Neural progenitor cell (in vitro differentiated cells): Measurements from ENCODE around the gene REC114.

ENCODE experiments used
- CTCF ChIP-seq: fragments of 200-600 bp; sonication (generic); IDR thresholded peaks from 2 replicates; pipeline ENCODE4 v1.5.1; 2017; ENCODE audit warnings: antibody characterized with exemption, mild to moderate bottlenecking
- EZH2phosphoT487 ChIP-seq: fragments of 200-600 bp; sonication (generic); IDR thresholded peaks from 2 replicates; pipeline ENCODE4 v1.6.1; 2017; ENCODE audit warnings: antibody characterized with exemption

- TF ChIP-seq CTCF (no peak), EZH2phosphoT487 (no peak)
These were observed 165.5 kb downstream of the REC114 start for GRCh38 chr15:73608475-73608874.
